Brain microvascular endothelial cell (primary cell): ENCODE data around the gene FAM83B.
"Not testable (repeated sequence)": the region's sequence is repeated elsewhere in the genome, so short reads cannot be mapped to it uniquely, and the experiment has no call there.

ENCODE experiments used
- DNase-seq: peaks from one replicate; pipeline ENCODE4 v3.0.0-alpha.2; 2020
- H3K27ac ChIP-seq: fragments of 250-450 bp; sonication (Bioruptor Pico); 2 replicates; pipeline ENCODE4 v1.5.1; 2020; ENCODE audit warnings: mild to moderate bottlenecking, moderate library complexity
- H3K27me3 ChIP-seq: fragments of 250-450 bp; sonication (Bioruptor Pico); replicated peaks from 2 replicates; pipeline ENCODE4 v1.5.1; 2020; ENCODE audit warnings: mild to moderate bottlenecking
- H3K36me3 ChIP-seq: fragments of 250-450 bp; sonication (Bioruptor Pico); replicated peaks from 2 replicates; pipeline ENCODE4 v1.5.1; 2020; ENCODE audit warnings: mild to moderate bottlenecking
- H3K4me3 ChIP-seq: 2 replicates; pipeline ENCODE4 v1.5.1; 2011; ENCODE audit warnings: low read depth, mild to moderate bottlenecking, control low read depth, low read length, moderate library complexity
- CTCF ChIP-seq: IDR thresholded peaks from 2 replicates; pipeline ENCODE4 v1.5.1; 2011; ENCODE audit warnings: low read depth, mild to moderate bottlenecking, moderate library complexity, low read length, control low read depth, inconsistent platforms; ENCODE audit errors: missing control alignments
- in situ Hi-C: cut with HindIII; loops from 2 replicates; pipeline ENCODE4 v1.10.0; 2017; ENCODE audit warnings: low sequenced_read_pairs, low pct_ligation_motif_present

FAM83B gene

GRCh38 chr6:54802775-54803634, 43.6 kb upstream of the FAM83B start:
- in situ Hi-C loops: no loop called here
- H3K27me3 ChIP-seq: no peaks in the 10 kb centered on the region

GRCh38 chr6:54805077-54805476, 41.5 kb upstream of the FAM83B start:
- Histone ChIP-seq H3K36me3 (no peaks in the 10 kb centered on the region), H3K27me3 (no peaks in the 10 kb centered on the region), H3K4me3 (no peak overlapping the region), H3K27ac (no peak overlapping the region)
- DNase-seq: no peak
- TF ChIP-seq CTCF: no peak
- in situ Hi-C loops: no loop called here

More at GRCh38 chr6:54802775-54803634, 43.6 kb upstream of the FAM83B start:
- TF ChIP-seq CTCF: no peak
- peak; percentile 1 for DNase-seq
- H3K4me3 ChIP-seq: no peak overlapping the region
- H3K36me3 ChIP-seq: no peaks in the 10 kb centered on the region
- H3K27ac ChIP-seq: no peak overlapping the region

- no peak for TF ChIP-seq CTCF
- Histone ChIP-seq H3K4me3 (no peak overlapping the region), H3K27me3 (no peaks in the 10 kb centered on the region), H3K27ac (no peak overlapping the region), H3K36me3 (no peaks in the 10 kb centered on the region)
- no peak for DNase-seq
- in situ Hi-C loops: no loop called here
Observed at GRCh38 chr6:54810147-54810546, 36.4 kb upstream of the FAM83B start.

GRCh38 chr6:54813892-54814291, 32.7 kb upstream of the FAM83B start:
- no peaks in the 10 kb centered on the region for H3K36me3 ChIP-seq
- H3K27ac ChIP-seq: no peak overlapping the region
- H3K4me3 ChIP-seq: no peak overlapping the region
- no peaks in the 10 kb centered on the region for H3K27me3 ChIP-seq
- no peak for DNase-seq
- in situ Hi-C loops: no loop called here
- TF ChIP-seq CTCF: no peak

GRCh38 chr6:54817236-54817635, 29.3 kb upstream of the FAM83B start:
- TF ChIP-seq CTCF: no peak
- no peaks in the 10 kb centered on the region for H3K36me3 ChIP-seq
- no peaks in the 10 kb centered on the region for H3K27me3 ChIP-seq
- H3K4me3 ChIP-seq: no peak overlapping the region
- no peak for DNase-seq
- in situ Hi-C loops: no loop called here
- no peak overlapping the region for H3K27ac ChIP-seq

GRCh38 chr6:54817834-54818233, 28.7 kb upstream of the FAM83B start:
- no peak for TF ChIP-seq CTCF
- Histone ChIP-seq H3K36me3 (no peaks in the 10 kb centered on the region), H3K4me3 (no peak overlapping the region), H3K27me3 (no peaks in the 10 kb centered on the region), H3K27ac (no peak overlapping the region)
- DNase-seq: no peak
- in situ Hi-C loops: no loop called here

- H3K36me3 ChIP-seq, H3K27ac ChIP-seq, in situ Hi-C loops, DNase-seq, H3K4me3 ChIP-seq, H3K27me3 ChIP-seq: not testable (repeated sequence)
Observed at GRCh38 chr6:54824225-54824624, 22.3 kb upstream of the FAM83B start.
